ENCODE measurements around the gene ZBTB49. TPM values are rescaled to one million over a fixed set of nuclear protein-coding genes. Genes with fewer than 3 reads are reported as not detected.

Gene ZBTB49
- total and polyA plus RNA-seq, 2 of the 13 experiments (the other 11 are each of a cell fraction or from before 2014, with no cell fraction given): 3.3 to 4.3 TPM

GRCh38 chr4:4248029-4248884, 41.8 kb upstream of the ZBTB49 start, which contains the start of gene TMEM128 (continued):
- TF ChIP-seq, protein P1, sequence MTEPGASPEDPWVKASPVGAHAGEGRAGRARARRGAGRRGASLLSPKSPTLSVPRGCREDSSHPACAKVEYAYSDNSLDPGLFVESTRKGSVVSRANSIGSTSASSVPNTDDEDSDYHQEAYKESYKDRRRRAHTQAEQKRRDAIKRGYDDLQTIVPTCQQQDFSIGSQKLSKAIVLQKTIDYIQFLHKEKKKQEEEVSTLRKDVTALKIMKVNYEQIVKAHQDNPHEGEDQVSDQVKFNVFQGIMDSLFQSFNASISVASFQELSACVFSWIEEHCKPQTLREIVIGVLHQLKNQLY (CRISPR knock-in tag; IDR thresholded peaks at IDR 0.05): peak; percentile 43; the same call in 1 of the 2 replicates
- TF ChIP-seq HNF1A (IDR thresholded peaks at IDR 0.05; ENCODE audit: low read depth): no peak
- no peak; the same call in 1 of the 2 replicates for TF ChIP-seq HNF1A (CRISPR knock-in tag; IDR thresholded peaks at IDR 0.05; ENCODE audit: borderline replicate concordance)
- peak; percentile 18; the same call in 1 of the 2 replicates for TF ChIP-seq KDM4B (CRISPR knock-in tag; IDR thresholded peaks at IDR 0.05)
- TF ChIP-seq KMT2B (CRISPR knock-in tag; IDR thresholded peaks at IDR 0.05): peak; percentile 96
- TF ChIP-seq SMC3 (IDR thresholded peaks at IDR 0.05; ENCODE audit: low read length): no peak
- no peak for TF ChIP-seq IKZF1 (IDR thresholded peaks at IDR 0.05)
- TF ChIP-seq ZNF598 (CRISPR knock-in tag; IDR thresholded peaks at IDR 0.05; ENCODE audit: borderline replicate concordance): peak; percentile 26; the same call in 1 of the 2 replicates
- no peak for TF ChIP-seq ZNF570 (CRISPR knock-in tag; IDR thresholded peaks at IDR 0.05; ENCODE audit: borderline replicate concordance)
- TF ChIP-seq, protein P2, sequence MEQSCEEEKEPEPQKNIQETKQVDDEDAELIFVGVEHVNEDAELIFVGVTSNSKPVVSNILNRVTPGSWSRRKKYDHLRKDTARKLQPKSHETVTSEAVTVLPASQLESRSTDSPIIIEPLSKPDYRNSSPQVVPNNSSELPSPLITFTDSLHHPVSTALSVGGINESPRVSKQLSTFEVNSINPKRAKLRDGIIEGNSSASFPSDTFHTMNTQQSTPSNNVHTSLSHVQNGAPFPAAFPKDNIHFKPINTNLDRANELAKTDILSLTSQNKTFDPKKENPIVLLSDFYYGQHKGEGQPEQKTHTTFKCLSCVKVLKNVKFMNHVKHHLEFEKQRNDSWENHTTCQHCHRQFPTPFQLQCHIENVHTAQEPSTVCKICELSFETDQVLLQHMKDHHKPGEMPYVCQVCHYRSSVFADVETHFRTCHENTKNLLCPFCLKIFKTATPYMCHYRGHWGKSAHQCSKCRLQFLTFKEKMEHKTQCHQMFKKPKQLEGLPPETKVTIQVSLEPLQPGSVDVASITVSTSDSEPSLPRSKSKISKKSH (CRISPR knock-in tag; IDR thresholded peaks at IDR 0.05; ENCODE audit: borderline replicate concordance): peak; percentile 68; the same call in 1 of the 2 replicates
- TF ChIP-seq, protein P3, sequence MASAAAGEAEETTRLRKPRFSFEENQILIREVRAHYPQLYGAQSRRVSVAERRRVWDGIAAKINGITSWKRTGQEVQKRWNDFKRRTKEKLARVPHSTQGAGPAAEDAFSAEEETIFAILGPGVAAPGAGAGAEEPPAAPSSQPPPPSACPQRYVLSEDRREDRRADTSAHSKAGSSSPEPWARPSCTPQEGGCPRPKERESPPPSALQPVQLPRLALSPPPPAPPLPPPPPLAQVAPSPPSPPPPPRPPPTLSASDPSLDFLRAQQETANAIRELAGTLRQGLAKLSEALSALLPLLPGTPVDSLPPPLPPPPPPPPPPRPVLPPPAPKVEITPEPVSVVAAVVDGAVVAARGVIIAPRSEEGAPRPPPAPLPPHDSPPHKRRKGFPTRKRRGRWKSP (CRISPR knock-in tag; IDR thresholded peaks at IDR 0.05): no peak; the same call in 1 of the 2 replicates
- TF ChIP-seq JUN (CRISPR knock-in tag; IDR thresholded peaks at IDR 0.05): 0 out of 2 replicates have a peak, but pooled peaks have one; percentile 21
- TF ChIP-seq, protein P4, sequence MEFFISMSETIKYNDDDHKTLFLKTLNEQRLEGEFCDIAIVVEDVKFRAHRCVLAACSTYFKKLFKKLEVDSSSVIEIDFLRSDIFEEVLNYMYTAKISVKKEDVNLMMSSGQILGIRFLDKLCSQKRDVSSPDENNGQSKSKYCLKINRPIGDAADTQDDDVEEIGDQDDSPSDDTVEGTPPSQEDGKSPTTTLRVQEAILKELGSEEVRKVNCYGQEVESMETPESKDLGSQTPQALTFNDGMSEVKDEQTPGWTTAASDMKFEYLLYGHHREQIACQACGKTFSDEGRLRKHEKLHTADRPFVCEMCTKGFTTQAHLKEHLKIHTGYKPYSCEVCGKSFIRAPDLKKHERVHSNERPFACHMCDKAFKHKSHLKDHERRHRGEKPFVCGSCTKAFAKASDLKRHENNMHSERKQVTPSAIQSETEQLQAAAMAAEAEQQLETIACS (CRISPR knock-in tag; IDR thresholded peaks at IDR 0.05): no peak; the same call in 1 of the 2 replicates
- TF ChIP-seq, protein P5, sequence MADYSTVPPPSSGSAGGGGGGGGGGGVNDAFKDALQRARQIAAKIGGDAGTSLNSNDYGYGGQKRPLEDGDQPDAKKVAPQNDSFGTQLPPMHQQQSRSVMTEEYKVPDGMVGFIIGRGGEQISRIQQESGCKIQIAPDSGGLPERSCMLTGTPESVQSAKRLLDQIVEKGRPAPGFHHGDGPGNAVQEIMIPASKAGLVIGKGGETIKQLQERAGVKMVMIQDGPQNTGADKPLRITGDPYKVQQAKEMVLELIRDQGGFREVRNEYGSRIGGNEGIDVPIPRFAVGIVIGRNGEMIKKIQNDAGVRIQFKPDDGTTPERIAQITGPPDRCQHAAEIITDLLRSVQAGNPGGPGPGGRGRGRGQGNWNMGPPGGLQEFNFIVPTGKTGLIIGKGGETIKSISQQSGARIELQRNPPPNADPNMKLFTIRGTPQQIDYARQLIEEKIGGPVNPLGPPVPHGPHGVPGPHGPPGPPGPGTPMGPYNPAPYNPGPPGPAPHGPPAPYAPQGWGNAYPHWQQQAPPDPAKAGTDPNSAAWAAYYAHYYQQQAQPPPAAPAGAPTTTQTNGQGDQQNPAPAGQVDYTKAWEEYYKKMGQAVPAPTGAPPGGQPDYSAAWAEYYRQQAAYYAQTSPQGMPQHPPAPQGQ (CRISPR knock-in tag; IDR thresholded peaks at IDR 0.05; ENCODE audit: borderline replicate concordance): no peak
- no peak for TF ChIP-seq HNRNPK (IDR thresholded peaks at IDR 0.05; ENCODE audit: low read depth, low read length, poor library complexity, severe bottlenecking)
- TF ChIP-seq ZNF614 (CRISPR knock-in tag; IDR thresholded peaks at IDR 0.05; ENCODE audit: borderline replicate concordance): no peak
- no peak for TF ChIP-seq CEBPB (IDR thresholded peaks at IDR 0.05; ENCODE audit: borderline replicate concordance, low read depth, low read length)
